Measurements from ENCODE around the gene CDC37. TPM values are rescaled to one million over a fixed set of nuclear protein-coding genes. Genes with fewer than 3 reads are reported as not detected.

The CDC37 gene
- total and polyA plus RNA-seq, 2 experiments from 2014 or later, result 229 to 298 TPM

DNA sequence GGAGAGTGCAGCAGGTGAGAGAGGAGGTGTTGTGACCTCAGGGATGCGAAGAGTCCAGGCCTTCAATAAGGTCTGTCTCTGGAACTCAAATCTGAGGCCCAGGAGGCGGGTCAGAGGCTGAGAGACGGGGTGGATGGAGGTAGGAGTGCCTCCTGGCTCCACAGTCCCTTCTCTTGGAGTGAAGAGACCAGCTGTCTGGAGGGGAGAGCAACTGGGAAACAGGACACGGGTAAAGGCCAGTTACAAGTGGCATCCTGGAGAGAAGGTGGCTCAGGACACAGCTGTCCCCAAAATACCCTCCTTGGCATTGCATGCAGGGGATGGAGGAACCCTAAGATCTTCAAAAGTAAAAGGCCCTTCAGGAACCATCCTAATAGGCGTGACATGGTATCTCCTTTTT is 36.2 kb upstream of the CDC37 start:
- no peak for DNase-seq (ENCODE audit: low read depth in 1 of 2, low spot score in 1 of 2)
- Histone ChIP-seq H3K4me3 (no peak overlapping the region), H3K36me3 (no peaks in the 10 kb centered on the region), H3K27me3 (no peaks in the 10 kb centered on the region), H3K27ac (no peak overlapping the region), H3K4me1 (ENCODE audit: low read depth) (no peaks in the 10 kb centered on the region), H3K9me3 (ENCODE audit: low read depth) (no peaks in the 10 kb centered on the region)
- TF ChIP-seq, protein P1, sequence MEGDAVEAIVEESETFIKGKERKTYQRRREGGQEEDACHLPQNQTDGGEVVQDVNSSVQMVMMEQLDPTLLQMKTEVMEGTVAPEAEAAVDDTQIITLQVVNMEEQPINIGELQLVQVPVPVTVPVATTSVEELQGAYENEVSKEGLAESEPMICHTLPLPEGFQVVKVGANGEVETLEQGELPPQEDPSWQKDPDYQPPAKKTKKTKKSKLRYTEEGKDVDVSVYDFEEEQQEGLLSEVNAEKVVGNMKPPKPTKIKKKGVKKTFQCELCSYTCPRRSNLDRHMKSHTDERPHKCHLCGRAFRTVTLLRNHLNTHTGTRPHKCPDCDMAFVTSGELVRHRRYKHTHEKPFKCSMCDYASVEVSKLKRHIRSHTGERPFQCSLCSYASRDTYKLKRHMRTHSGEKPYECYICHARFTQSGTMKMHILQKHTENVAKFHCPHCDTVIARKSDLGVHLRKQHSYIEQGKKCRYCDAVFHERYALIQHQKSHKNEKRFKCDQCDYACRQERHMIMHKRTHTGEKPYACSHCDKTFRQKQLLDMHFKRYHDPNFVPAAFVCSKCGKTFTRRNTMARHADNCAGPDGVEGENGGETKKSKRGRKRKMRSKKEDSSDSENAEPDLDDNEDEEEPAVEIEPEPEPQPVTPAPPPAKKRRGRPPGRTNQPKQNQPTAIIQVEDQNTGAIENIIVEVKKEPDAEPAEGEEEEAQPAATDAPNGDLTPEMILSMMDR (IDR thresholded peaks at IDR 0.05; ENCODE audit: low read depth, low read length), result no peak

DNA sequence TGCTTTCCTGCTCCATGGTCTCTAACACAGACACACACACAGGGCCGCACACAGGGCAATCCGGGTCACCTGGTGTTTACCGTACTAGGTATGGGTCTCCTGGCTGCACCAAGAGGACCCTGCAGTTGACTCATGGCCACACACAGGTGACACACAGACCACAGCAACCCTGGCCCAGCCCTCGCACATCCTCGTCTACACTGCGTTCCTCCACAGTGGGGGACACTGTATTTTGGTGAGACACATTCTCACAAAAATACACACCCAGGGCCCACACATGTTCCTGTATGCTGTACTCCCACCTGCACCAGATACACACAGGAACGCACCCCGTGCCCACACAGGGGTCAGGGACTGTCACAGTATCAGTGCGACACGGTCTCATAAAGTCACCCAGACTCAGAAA is 29.8 kb upstream of the CDC37 start:
- peaks cover 49% of the 10 kb centered on the region for H3K27me3 ChIP-seq
- no peaks in the 10 kb centered on the region for H3K36me3 ChIP-seq
- H3K4me3 ChIP-seq, result no peak overlapping the region
- DNase-seq (ENCODE audit: low read depth in 1 of 2, low spot score in 1 of 2), result no peak
- no peak overlapping the region for H3K27ac ChIP-seq
- H3K9me3 ChIP-seq (ENCODE audit: low read depth), result no peaks in the 10 kb centered on the region
- TF ChIP-seq, protein P1 (IDR thresholded peaks at IDR 0.05; ENCODE audit: low read depth, low read length), result no peak
- H3K4me1 ChIP-seq (ENCODE audit: low read depth), result peaks cover 4% of the 10 kb centered on the region

DNA sequence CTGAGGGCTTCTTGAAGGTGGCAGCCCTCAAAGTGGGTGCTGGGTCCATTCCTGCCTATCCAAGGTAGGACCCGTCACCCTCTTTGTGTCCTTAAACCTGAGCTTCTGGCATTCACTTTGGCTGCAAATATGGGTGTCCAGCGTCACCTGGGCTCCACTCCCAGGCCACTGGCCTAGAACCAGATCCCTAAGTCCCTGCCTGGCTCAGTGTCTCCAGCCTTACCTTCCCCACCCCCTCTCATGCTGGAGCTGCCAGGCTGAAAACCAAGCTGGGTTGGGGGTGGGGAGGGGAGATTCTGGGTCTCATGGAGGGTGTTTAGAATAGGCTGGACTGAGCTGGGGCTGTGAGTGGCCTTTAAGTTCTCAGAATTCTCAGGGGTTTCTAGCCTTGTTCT is 29.4 kb upstream of the CDC37 start:
- no peak for DNase-seq (ENCODE audit: low read depth in 1 of 2, low spot score in 1 of 2)
- Histone ChIP-seq H3K9me3 (ENCODE audit: low read depth) (no peaks in the 10 kb centered on the region), H3K36me3 (no peaks in the 10 kb centered on the region), H3K4me3 (no peak overlapping the region), H3K4me1 (ENCODE audit: low read depth) (peaks cover 4% of the 10 kb centered on the region), H3K27me3 (peaks cover 53% of the 10 kb centered on the region), H3K27ac (no peak overlapping the region)
- TF ChIP-seq, protein P1 (IDR thresholded peaks at IDR 0.05; ENCODE audit: low read depth, low read length), result no peak

DNA sequence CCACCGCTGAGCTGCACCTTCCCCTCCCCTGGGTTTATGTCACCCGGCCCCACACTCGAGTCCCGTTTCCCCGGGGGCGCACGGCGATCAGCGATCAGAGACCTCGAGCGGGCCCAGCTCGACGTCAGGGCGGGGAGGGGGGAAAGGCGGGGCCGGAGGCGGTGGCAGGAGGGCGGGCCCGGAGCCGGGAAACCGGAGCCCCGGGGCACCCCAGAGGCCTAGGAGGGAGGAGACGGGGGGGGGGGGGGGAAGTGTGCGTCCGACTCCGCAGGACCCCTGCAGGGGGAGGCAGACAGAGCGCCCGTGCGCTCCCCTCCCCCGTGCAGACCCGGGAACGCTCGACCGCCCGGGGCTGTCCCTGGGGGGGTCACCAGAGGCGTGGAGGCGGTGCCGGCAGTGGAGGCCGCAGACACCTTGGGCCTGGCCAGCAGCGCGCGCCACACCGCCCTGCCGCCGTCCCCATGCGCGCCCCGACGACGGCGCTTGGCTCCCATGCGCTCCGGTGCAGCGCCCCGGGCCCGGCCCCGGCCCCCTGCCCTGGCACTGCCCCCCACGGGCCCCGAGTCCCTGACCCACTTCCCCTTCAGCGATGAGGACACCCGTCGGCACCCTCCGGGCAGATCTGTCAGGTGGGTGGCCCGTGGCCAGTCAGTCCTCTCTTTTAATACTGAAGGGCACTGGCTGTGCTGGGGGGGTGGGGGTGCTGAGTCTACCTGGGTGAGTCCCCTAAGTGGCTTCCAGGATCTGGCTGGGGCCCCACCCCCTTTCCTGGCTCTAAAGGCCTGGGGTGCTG is 28.8 kb upstream of the CDC37 start:
- Histone ChIP-seq H3K4me1 (ENCODE audit: low read depth) (peaks cover 4% of the 10 kb centered on the region), H3K36me3 (no peaks in the 10 kb centered on the region), H3K9me3 (ENCODE audit: low read depth) (no peaks in the 10 kb centered on the region), H3K27ac (no peak overlapping the region), H3K27me3 (peaks cover 58% of the 10 kb centered on the region), H3K4me3 (peak overlapping the region; percentile 12)
- TF ChIP-seq, protein P1 (IDR thresholded peaks at IDR 0.05; ENCODE audit: low read depth, low read length), result no peak
- DNase-seq (ENCODE audit: low read depth in 1 of 2, low spot score in 1 of 2), result peak; percentile 55 to 58

DNA sequence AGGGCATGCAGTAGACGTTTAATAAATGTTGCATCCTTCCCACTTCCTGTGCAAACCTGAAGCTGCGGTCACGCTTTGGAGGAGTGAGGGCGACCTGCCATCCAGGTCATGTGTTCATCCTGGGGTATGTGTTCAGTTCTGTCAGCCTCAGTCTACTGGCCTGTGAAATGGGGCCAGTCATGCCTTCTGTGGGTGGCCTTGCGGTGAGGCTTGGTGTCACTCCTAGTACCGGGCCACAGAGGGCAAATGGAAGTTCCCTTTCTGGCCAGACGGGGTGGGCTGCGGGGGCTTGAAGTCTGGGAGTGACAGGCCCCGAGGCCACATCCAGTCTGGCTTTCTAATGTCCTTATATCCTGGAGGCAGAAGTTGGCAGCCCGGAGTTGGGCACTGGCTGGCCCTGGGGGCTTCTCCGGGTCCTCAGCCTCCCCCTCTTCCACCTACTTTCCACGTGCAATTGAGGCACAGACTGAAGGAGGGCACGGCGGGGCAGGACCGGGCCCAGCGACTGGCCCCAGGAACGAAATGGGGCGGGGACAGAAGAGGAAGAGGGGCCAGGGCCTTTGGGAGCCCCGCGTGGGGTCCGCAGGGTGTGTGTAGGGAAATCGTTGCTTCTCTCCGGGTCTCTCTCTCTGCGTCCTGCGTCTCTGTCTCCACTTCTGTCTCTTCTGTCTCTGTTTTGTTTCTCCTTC is 28.1 kb upstream of the CDC37 start:
- Histone ChIP-seq H3K27me3 (peaks cover 66% of the 10 kb centered on the region), H3K36me3 (no peaks in the 10 kb centered on the region), H3K4me1 (ENCODE audit: low read depth) (peaks cover 4% of the 10 kb centered on the region), H3K9me3 (ENCODE audit: low read depth) (no peaks in the 10 kb centered on the region), H3K4me3 (no peak overlapping the region), H3K27ac (no peak overlapping the region)
- TF ChIP-seq, protein P1 (IDR thresholded peaks at IDR 0.05; ENCODE audit: low read depth, low read length), result no peak
- peak in 1 of 2 donors; percentile 36 for DNase-seq (ENCODE audit: low read depth in 1 of 2, low spot score in 1 of 2)

Measured in cardiac muscle cell (in vitro differentiated cells and primary cell).